GM21737 (cell line): Measurements from ENCODE around the gene TEKT1.
"Not testable (repeated sequence)": the region's sequence is repeated elsewhere in the genome, so short reads cannot be mapped to it uniquely, and the experiment has no call there.

Experiments
- ATAC-seq: cut with Tn5 transposase; IDR thresholded peaks from one replicate; pipeline ENCODE4 v1.9.1; 2021; ENCODE audit warnings: mild to moderate bottlenecking, moderate library complexity; ENCODE audit not compliant: unreplicated experiment

Gene TEKT1

DNA sequence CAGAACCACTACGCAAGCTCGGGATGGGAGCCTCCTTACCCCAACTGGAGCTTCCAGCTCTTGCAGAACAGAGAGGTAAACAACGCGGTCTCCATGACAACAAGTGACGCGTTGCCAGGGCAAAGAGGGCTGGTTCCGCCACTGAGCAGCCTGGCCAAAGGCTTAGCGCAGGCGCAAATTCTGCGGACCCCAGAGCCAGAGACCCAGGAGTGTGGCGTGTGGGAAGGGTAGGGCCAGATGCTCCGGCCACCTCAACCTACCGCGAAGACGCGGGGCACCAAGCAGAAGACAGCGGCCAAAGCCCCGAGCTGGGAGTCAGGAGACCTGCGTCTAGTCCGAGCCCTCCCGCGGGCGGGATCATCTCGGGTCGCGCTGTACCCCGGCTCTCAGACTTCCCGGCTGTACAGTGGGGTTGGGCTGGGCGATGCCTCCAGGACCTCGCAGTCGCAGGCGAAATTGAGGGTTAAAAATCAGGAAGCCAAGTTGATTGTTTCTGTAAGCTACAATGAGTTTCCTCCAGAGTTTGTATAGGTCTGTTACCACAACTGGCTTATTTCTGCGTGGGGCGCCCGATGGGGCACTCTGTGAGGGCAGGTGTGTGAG, at the start of gene TEKT1:
TSS of gene TEKT1 (minus strand) at position 69 of the 603 bp plus-strand sequence. CDS start 1,353 bp downstream, outside the sequence.
- ATAC-seq = no peak

- ATAC-seq = not testable (repeated sequence)
Measured at GRCh38 chr17:6879221-6879975, 47.9 kb upstream of the TEKT1 start.

GRCh38 chr17:6875276-6875675, 43.7 kb upstream of the TEKT1 start:
- ATAC-seq = not testable (repeated sequence)

- ATAC-seq = no peak
Measured at GRCh38 chr17:6872936-6873335, 41.4 kb upstream of the TEKT1 start.

DNA sequence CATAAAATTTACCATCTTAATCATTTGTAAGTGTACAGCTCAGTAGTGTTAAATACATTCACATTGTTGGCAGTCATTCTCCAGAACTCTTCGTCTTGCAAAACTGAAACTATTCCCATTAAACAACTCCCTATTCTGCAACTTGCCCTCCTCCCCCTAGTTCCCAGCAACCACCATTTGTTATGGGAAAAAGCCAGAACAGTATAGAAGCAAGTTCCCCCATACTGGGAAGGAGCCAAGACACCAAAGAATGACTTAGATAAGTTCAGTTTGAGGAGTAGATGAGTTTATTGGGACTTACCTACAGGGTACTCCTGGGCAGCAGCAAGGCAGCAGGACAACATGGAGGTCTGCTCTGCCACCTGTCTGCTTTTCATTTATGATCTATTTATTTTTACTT, 39.3 kb upstream of the TEKT1 start:
- no peak for ATAC-seq

- ATAC-seq = no peak
Measured at GRCh38 chr17:6868582-6868981, 37.1 kb upstream of the TEKT1 start.

- ATAC-seq = no peak
Measured at GRCh38 chr17:6867849-6868248, 36.3 kb upstream of the TEKT1 start.

DNA sequence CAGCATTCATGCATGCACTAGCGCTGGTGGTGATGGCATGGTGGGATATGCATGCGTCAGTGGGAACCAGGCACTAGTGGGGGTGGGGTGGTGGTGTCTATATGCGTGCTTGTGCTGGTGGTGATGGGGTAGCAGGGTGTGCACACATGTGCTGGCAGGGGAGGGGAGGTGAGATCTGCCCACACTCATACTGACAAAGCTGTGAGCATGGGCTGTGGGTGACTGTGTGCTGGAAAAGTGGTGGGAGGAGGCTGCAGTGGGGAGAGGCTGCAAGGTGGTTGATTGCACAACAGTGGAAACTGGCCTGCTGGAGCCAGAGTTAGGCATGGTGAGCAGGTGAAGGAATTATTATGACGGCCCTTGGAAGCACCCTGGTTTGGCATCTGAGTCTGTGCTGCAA, 31.3 kb upstream of the TEKT1 start:
- no peak for ATAC-seq

DNA sequence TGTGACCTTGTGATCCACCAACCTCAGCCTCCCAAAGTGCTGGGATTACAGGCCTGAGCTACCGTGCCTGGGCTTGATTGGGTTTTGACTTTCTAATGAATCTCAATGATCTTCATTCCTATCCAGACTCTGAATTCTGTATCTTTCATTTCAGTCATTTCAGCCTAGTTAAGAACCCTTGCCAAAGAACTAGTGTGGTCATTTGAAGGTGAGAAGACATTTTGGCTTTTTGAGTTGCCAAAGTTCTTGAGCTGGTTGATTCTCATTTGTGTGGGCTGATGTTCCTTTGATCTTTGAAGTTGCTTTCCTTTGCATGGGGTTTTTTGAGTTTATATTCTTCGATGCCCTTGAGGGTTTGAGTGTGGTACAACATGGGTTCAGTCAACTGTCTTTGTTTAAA, 30.6 kb upstream of the TEKT1 start:
- no peak for ATAC-seq

GRCh38 chr17:6857904-6858303, 26.4 kb upstream of the TEKT1 start:
- ATAC-seq = no peak

GRCh38 chr17:6857336-6857735, 25.8 kb upstream of the TEKT1 start:
- ATAC-seq = no peak

DNA sequence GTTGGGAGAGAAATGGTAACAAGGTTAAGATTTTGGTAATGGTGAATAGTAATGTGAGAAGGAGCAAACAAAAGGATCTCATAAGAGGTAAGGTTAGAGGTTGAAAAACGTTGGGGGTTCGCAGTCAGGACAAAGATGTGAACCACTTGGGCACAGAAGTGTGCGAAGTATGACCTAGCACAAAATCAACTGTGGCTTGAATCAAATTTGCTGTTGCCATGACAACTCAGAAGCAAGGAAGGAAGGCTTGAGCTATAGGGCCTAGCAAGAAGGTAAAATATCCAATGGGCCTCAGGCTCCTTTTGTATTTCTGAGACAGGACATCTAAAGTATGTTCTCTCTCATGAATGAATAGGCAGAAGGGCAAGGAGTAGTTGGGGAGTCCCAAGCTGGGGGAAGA, 24.5 kb upstream of the TEKT1 start:
- no peak for ATAC-seq

DNA sequence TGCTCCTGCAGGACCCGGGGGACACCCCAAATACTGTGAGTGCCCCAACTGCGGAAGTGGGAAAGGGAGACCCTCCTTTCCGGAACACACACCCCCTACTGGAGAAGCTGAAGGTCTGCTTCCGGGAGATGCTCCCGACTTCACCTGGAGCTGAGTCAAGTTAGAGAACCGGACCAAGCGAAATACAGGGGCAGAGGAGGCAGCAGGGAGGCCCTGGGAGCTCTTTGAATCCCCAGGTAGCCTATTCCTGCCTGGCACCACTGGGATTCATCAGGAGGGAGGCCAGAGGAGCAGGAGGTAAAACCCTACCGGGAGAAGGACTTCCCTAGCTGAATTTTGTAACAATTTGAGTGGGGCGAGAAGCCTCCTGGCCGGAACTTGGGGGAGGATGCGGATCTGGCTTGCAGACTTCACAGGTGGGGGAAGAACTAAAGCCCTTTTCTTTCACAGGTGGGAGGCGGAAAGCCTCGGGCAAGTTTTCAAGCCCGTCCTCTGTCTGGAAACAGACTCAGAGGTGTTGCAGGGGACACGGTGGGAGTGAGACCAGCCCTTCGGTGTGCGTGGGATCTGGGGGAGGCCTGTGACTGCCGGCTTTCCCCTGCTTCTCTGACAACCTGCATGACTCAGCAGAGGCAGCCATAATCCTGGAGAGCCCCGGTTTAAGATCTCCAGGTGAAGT, 22.4 kb upstream of the TEKT1 start:
- no peak for ATAC-seq

- not testable (repeated sequence) for ATAC-seq
Measured at GRCh38 chr17:6848545-6849179, 17.1 kb upstream of the TEKT1 start.

- not testable (repeated sequence) for ATAC-seq
Measured at GRCh38 chr17:6846138-6846537, 14.6 kb upstream of the TEKT1 start.

DNA sequence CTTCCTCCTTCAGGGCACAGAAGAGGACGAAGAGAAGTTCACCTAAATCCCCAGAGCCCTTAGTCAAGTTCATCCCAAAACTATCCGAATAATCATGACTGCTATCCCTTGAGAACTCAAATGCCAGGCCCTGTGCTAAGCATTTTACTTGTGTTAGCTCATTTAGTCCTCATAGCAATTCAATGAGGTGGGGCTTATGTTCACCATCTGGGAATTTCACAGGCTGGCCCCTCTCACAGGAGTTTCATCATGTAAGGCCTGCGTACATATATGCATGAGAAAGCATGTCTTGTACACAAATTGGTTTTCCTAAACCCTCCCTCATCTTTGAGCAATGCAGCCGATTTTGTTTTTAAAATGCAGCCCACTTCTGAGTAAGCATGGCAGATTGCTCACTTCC, 12.9 kb upstream of the TEKT1 start:
- ATAC-seq = not testable (repeated sequence)

DNA sequence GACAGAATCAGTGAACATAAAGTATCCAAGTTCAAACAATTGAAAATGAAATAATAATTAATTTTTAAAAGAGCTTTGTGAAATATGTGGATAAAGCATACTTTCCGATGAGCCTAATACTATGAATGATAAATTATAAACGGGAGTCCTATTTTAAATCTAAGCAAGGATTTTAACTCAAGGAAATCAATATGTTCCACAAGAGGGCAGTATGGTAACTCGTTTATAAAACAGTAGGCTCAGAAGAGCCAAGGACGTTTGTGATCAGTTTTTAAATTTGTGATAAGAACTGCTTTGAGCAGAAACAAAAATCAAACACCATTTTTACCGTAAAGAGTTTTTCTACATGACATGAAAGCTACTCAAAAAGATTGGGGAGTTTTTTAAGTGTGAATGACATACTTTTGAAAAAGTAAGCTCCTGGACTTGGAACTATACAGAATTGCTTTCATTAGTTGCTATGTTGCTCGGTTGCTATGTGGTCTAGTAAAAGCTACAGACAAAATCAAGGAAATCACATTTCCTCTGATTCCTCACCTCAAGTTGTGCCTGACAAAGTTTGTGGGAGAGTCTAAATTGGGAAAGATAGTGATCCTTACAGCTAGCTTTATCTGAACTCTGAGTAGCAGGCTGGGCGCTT, 11.8 kb upstream of the TEKT1 start:
- ATAC-seq = no peak

DNA sequence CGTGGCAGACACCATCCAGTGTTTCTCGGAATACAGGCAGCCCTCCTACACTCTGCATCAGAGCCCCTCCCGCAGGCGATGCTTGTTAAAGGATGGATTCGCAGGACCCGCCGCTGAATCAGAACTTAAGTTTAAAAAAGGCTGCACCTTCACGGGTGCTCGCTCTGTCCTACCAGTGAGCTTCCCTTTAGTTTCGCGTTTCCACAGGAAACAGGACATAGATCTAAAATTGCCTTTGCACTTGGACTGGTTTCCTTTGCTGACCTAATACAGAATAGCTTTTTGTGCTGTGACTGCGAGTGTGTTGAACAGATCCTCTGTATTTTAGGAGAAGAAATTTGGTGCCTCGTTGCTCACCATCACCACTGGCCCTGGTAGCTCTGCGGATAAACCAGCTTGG, 10.2 kb upstream of the TEKT1 start:
- not testable (repeated sequence) for ATAC-seq

- no peak for ATAC-seq
Measured at GRCh38 chr17:6830383-6830986, 1.0 kb downstream of the TEKT1 start.

GRCh38 chr17:6823011-6823442, 8.5 kb downstream of the TEKT1 start:
- ATAC-seq = no peak

DNA sequence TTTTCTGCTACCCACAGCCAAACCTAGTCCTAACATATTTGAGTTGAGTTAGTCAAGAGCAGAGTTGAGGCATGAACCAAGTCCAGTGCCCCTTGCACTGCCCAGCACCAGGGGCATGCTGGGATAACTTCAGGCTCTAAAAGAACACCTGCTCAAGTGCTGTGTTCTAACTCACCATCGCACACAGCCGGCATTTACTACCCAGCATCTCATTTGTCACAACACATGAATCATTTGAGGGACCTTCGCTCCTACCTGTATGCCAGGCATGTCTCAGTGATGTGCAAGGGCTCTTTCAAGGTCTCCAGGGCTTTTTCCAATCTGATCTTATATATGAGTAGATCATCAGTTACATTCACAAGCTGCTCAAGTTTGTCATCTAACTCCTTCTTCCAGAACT, 12.6 kb downstream of the TEKT1 start:
- no peak for ATAC-seq
